Muscle of leg (tissue), 11 donors: Measurements from ENCODE around the gene SFI1. TPM values are rescaled to one million over a fixed set of nuclear protein-coding genes. Genes with fewer than 3 reads are reported as not detected.
A peak's percentile ranks its signal among the peaks of the same experiment; 100 is the strongest.

ENCODE experiments used
- DNase-seq: peaks from one replicate; pipeline ENCODE4 v3.0.0; 2013
- H3K27ac ChIP-seq: one replicate; pipeline ENCODE4 v1.5.1; 2013; ENCODE audit warnings: mild to moderate bottlenecking, low read length, control low read depth
- H3K27me3 ChIP-seq: one replicate; pipeline ENCODE4 v1.6.1; 2013; ENCODE audit warnings: low read length; ENCODE audit not compliant: control insufficient read depth, insufficient read depth
- H3K36me3 ChIP-seq: one replicate; pipeline ENCODE4 v1.6.1; 2013; ENCODE audit warnings: low read length; ENCODE audit not compliant: control insufficient read depth, insufficient read depth
- H3K4me1 ChIP-seq: one replicate; pipeline ENCODE4 v1.6.1; 2013; ENCODE audit warnings: low read length; ENCODE audit not compliant: control insufficient read depth, insufficient read depth
- H3K4me3 ChIP-seq: one replicate; pipeline ENCODE4 v1.5.1; 2013; ENCODE audit warnings: low read length, control low read depth
- H3K9me3 ChIP-seq: replicated peaks from 2 replicates; pipeline ENCODE4 v1.6.1; 2013; ENCODE audit warnings: low read depth, low read length; ENCODE audit not compliant: control insufficient read depth
- WGBS: methylation state at CpG from one replicate; pipeline ENCODE4 v1.1.5; 2013; ENCODE audit warnings: missing lambda C conversion rate; ENCODE audit not compliant: insufficient coverage; 5-methylcytosine and 5-hydroxymethylcytosine counted together
- polyA plus RNA-seq, 8 donors: library from polyadenylated mRNA; unstranded; fragments of 120-200 nt; gene quantifications; one replicate each; pipeline versions ENCODE4 v1.2.1 to v1.2.3, GENCODE V29; 2013; ENCODE audit warnings: inconsistent platforms in 1 of 8, low replicate concordance in 1 of 8; ENCODE audit not compliant: insufficient read length in 8 of 8, insufficient read depth in 1 of 8
- total RNA-seq: library from RNA; stranded (reverse); fragments of 120-200 nt; gene quantifications from one replicate; pipeline ENCODE4 v1.2.4, GENCODE V29; 2013

Gene SFI1
- total and polyA plus RNA-seq, 9 donors, result 6.3 to 20.1 (median 10.8) TPM

DNA sequence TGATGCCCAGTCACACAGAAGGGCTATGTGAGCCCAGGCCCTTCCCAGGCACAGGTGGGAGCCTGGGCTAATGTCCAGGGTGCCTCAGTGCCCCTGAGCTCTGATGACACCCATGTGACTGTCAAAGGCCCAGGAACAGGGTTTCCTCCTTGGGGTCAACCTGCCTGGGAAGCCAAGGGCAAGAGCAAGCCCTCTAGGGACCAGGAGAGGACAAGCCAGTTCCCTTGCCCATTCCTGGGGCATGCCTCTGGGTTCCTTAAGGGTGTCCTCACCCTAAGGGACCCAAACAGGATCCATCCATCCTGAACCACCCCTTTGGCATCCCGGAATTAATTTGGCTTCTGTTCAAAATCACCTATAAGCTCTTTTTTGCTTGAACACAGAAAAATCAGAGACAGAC is 126.6 kb downstream of the SFI1 start:
- peaks cover 29% of the 10 kb centered on the region for H3K4me1 ChIP-seq
- no peak for DNase-seq
- no peak overlapping the region for H3K4me3 ChIP-seq
- WGBS, result 89% methylated on average over 1 of the region's 1 CpG
- H3K36me3 ChIP-seq, result peaks cover 53% of the 10 kb centered on the region
- H3K27ac ChIP-seq, result no peak overlapping the region
- H3K9me3 ChIP-seq, result no peaks in the 10 kb centered on the region
- H3K27me3 ChIP-seq, result no peaks in the 10 kb centered on the region

DNA sequence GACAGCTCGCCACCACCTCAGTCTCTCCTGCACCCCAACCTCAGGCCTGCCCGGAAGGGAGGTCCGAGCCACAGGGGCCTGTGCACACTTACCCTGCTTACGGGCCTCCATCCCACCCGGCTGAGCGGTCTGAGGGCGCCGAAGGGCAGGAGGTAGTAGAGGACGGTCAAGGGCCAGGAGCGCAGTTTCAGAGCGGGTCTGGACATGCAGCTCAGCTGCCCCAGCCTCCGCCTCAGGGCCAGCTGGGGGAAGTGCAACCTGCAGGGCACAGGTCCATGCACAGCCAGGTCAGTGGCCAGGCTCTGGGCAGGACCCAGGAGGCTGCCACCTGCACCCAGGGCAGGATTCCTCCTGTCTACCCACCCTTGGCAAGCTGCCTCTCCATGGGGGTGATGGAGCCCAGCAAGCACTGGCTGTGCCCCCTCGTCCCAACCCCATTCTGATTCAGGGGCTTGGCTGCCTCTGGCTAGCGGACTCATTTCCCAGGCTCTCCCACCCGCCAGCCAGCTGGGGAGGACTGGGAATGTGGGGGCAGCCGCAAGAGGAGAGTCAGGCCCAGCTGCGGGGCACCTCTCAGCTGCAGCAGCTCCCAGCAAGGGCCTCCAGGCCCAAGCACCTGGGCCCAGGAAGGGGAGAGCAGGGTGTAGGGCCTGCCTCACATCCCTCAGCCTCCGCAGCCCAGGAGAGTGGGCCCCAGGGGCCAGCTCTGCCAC is 127.4 kb downstream of the SFI1 start:
- Histone ChIP-seq H3K27ac (no peak overlapping the region), H3K4me1 (peaks cover 29% of the 10 kb centered on the region), H3K36me3 (peaks cover 50% of the 10 kb centered on the region), H3K9me3 (no peaks in the 10 kb centered on the region), H3K27me3 (no peaks in the 10 kb centered on the region), H3K4me3 (no peak overlapping the region)
- no peak for DNase-seq
- WGBS, result 83% methylated on average over 14 of the region's 18 CpGs

DNA sequence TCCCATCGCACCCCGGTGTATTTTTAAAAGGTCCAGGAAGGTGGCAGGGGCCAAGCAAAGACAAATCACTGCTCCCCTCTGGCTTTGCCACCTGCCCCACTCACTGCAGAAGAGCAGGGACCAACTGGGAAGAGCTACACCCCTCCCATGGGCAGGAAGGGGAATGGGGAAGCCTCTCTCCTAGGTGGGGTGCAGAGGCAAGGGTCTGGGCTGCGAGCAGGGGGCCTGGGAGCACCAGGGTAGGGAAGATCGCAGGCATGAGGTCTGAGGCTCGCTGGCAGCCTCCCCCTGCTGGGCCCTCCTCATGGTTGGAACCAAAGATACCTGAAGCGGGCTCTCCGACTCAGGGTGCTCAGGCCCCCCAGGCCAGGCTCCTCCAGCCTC is 128.9 kb downstream of the SFI1 start:
- peaks cover 39% of the 10 kb centered on the region for H3K4me1 ChIP-seq
- no peak overlapping the region for H3K27ac ChIP-seq
- H3K27me3 ChIP-seq, result no peaks in the 10 kb centered on the region
- H3K4me3 ChIP-seq, result no peak overlapping the region
- H3K9me3 ChIP-seq, result no peaks in the 10 kb centered on the region
- WGBS, result 67% methylated on average over 5 of the region's 7 CpGs
- DNase-seq, result no peak
- H3K36me3 ChIP-seq, result peaks cover 43% of the 10 kb centered on the region

DNA sequence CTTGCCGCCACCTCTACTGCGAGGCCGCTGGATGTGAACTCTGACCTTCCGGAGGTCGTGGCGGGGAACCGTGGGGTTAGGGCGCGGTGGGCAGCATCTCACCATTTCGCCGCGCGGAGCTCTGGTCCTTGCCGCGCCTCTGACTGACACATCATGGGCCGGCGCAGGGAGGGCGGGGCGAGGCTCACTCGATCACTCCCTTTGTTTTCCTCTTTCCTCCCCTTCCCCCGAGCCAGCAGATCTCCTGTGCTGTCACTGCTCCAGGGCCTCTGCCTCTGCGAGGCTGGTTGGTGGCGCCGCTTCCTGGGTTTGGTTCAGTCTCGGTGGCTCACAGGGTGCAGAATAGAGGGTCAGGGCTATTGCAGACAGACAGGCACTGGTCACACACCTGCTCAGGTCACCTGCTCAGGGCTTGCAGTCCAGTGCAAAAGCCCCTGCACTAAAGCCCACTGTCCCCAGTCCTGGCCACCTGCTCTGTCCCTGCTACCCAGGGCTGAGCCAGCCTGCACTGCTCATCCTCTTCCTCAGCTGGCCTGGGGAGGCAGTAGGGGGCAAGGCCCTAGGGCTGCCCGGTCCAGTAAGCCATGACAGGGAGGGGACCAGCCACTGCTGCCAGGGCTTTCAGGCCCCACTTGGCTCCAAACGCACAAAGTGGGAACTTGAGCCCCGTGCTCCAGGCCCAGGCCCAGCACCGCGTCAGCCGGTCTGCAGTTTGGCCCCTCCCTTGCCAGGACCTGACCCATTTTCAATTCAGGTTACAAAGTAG is 129.5 kb downstream of the SFI1 start:
- H3K9me3 ChIP-seq, result no peaks in the 10 kb centered on the region
- 37% methylated on average over 27 of the region's 31 CpGs for WGBS
- H3K27me3 ChIP-seq, result no peaks in the 10 kb centered on the region
- H3K27ac ChIP-seq, result peak overlapping the region; percentile 78
- peak; percentile 62 for DNase-seq
- H3K4me1 ChIP-seq, result peaks cover 41% of the 10 kb centered on the region
- H3K4me3 ChIP-seq, result no peak overlapping the region
- peaks cover 37% of the 10 kb centered on the region for H3K36me3 ChIP-seq

DNA sequence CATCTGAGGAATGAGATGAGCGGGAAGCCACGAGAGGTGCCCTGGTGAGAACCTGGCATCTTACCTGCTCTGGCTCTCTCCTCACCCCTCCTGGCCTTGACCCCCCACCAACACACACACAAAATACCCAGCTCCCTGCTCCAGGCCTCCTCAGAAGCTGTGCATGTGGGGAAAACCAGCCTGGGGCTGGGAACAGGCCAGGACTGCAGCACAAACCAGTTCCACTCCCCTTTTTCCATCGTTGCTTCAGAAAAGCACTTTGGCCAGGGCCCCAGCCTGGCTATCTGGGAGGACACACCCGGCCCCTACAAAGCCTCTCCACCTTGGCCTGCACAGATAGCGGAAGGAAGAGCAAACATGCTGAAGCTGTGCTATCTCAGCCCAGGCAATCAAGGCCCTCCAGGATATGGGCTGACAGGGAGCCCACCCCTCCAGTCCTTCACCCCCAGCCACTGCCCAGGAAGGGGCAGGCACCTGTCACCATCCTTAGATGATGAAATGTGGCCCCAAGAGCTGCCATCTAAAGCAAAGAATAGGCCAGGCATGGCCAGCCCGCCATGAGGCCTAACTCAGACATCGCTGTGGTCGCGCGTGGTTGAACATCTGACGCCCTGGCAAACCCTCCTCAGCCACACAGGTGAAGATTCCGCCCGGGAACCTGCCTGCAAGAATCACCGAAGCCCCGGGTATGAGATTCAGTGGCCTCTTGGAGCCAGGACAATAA is 130.3 kb downstream of the SFI1 start:
- H3K27ac ChIP-seq, result peak overlapping the region; percentile 78
- H3K9me3 ChIP-seq, result no peaks in the 10 kb centered on the region
- peaks cover 29% of the 10 kb centered on the region for H3K36me3 ChIP-seq
- peaks cover 49% of the 10 kb centered on the region for H3K4me1 ChIP-seq
- no peaks in the 10 kb centered on the region for H3K27me3 ChIP-seq
- H3K4me3 ChIP-seq, result no peak overlapping the region
- WGBS, result 82% methylated on average over 14 of the region's 15 CpGs
- DNase-seq, result peak; percentile 83

DNA sequence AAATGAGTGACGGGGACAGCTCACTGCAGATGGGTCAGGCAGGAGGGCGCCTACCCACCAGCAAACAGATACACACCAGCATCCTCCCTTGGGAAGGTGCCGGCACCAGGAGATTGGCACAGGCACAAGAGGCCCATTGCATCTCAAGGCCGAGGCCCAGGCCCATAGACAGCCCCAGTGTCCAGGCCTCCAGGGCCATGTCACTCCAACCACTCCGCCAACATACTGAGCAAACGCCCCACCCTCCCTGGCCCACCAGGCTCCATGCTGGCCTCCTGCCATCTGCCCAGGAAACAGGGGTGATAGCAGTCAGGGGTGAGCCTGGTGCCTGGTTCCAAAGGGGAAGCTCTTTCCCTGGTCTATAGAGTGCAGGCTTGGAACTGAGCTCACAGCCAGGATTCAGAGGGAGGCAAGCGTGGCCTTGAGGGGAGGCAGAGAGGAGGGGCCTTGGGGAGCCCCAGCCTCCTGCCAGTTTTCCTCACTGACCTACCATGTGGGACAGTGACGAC is 130.9 kb downstream of the SFI1 start:
- peaks cover 24% of the 10 kb centered on the region for H3K36me3 ChIP-seq
- WGBS, result 45% methylated on average over 2 of the region's 8 CpGs
- H3K4me1 ChIP-seq, result peaks cover 49% of the 10 kb centered on the region
- DNase-seq, result no peak
- no peak overlapping the region for H3K4me3 ChIP-seq
- H3K27me3 ChIP-seq, result no peaks in the 10 kb centered on the region
- peak overlapping the region; percentile 78 for H3K27ac ChIP-seq
- H3K9me3 ChIP-seq, result no peaks in the 10 kb centered on the region

DNA sequence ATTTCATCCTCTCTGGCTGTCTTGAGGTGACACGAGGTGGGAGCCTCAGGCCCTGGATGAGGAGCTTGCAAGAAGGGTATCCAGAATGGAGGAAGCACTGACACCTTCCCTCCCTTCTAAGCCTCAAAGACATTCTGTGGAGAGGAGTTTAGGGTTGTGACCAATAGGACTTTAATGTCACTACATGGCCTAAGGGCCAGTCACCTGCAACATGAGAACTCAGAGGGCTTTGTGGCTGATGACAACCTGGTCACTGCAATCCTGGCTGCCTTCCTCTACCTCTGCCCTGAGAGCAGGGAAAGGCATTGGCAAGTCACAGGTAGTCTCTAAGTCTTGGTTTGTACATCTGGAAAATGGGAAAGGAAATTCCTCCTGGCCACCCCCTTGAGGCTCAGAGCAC is 132.0 kb downstream of the SFI1 start:
- Histone ChIP-seq H3K4me3 (no peak overlapping the region), H3K4me1 (peaks cover 49% of the 10 kb centered on the region), H3K27ac (no peak overlapping the region), H3K9me3 (no peaks in the 10 kb centered on the region), H3K36me3 (peaks cover 15% of the 10 kb centered on the region), H3K27me3 (no peaks in the 10 kb centered on the region)
- DNase-seq, result no peak
- WGBS, result no CpG with 5 or more reads among the region's 1 CpG

DNA sequence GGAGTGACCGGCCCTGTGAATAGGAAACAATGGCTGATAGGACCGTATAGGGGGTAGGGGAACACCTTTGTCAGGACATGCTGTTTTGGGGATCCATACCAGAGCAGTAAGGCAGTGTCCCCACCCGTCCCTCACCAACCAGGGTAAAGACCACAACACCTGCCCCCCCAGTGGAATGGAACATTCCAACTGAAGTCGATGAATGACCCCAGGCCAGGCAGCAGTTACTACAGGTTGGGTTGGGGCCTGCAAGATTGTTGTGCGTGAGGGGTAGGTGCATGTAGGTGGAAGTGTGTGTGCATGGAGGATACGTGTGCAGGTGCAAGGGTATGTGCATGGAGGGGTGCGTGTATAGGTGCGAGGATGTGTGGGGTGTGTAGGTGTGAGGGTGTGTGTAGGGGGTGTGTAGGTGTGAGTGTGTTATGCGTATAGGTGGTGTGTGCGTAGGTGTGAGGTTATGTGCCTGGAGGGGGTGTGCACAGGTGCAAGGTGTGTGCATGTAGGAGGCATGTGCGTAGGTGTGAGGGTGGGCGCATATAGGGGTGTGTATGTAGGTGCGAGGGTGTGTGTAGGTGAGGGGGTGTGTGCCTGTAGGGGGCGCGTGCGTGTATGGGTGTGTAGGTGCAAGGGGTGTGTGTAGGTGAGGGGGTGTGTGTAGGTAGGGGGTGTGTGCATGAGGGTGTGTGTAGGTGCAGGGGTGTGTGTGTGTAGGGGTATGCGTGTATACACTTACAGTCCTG is 132.8 kb downstream of the SFI1 start:
- peak overlapping the region; percentile 91 for H3K27ac ChIP-seq
- WGBS, result 87% methylated on average over 17 of the region's 17 CpGs
- H3K4me3 ChIP-seq, result no peak overlapping the region

DNA sequence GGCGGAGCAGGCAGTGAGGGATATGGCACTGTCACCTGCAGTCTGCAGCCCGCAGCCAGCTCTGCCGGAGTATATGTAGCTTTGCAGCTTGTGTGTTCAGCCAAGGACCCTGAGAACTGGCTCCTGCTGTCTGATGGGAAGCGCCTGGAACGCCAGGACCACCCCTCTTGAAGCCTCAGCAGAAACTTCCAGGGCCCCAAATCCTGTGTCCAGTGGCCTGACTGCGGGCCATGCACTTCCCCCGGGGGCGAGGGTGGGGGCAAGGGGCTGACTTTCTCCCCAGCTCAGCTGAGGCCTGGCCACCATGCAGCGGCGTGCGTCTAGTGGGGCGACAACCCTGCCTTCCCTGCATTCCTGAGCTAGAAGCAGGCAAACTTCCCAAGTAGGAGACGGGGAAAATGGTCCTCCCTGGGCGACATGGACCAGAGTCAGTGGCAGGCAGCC is 133.4 kb downstream of the SFI1 start:
- H3K4me1 ChIP-seq, result peaks cover 47% of the 10 kb centered on the region

More for the DNA sequence above, 132.8 kb downstream of the SFI1 start:
- no peak for DNase-seq
- Histone ChIP-seq H3K27me3 (no peaks in the 10 kb centered on the region), H3K4me1 (peaks cover 49% of the 10 kb centered on the region), H3K9me3 (no peaks in the 10 kb centered on the region), H3K36me3 (peaks cover 15% of the 10 kb centered on the region)

More for the DNA sequence above, 133.4 kb downstream of the SFI1 start:
- Histone ChIP-seq H3K4me3 (peak overlapping the region; percentile 65), H3K27ac (peak overlapping the region; percentile 91), H3K36me3 (peaks cover 15% of the 10 kb centered on the region), H3K9me3 (no peaks in the 10 kb centered on the region), H3K27me3 (no peaks in the 10 kb centered on the region)
- peak; percentile 40 for DNase-seq
- 23% methylated on average over 11 of the region's 14 CpGs for WGBS
